Mammary epithelial cell (primary cell): ENCODE results near the gene PGA3.
"Not testable (repeated sequence)": the region's sequence is repeated elsewhere in the genome, so short reads cannot be mapped to it uniquely, and the experiment has no call there.

Source experiments
- EZH2 ChIP-seq: IDR thresholded peaks from 2 replicates; pipeline ENCODE4 v1.6.1; 2012; ENCODE audit warnings: low read length, inconsistent platforms, borderline replicate concordance
- TF ChIP-seq, protein P1 (sequence below), 2 donors: IDR thresholded peaks in 1 of 2; conservative IDR thresholded peaks in 1 of 2; 2 replicates each; pipeline ENCODE4 v1.5.1; 2011 to 2012; ENCODE audit warnings: inconsistent platforms in 2 of 2, low read length in 2 of 2, mild to moderate bottlenecking in 2 of 2, control low read depth in 1 of 2, low read depth in 1 of 2; ENCODE audit not compliant: insufficient read depth in 1 of 2; ENCODE audit errors: extremely low read depth in 1 of 2

DNA sequence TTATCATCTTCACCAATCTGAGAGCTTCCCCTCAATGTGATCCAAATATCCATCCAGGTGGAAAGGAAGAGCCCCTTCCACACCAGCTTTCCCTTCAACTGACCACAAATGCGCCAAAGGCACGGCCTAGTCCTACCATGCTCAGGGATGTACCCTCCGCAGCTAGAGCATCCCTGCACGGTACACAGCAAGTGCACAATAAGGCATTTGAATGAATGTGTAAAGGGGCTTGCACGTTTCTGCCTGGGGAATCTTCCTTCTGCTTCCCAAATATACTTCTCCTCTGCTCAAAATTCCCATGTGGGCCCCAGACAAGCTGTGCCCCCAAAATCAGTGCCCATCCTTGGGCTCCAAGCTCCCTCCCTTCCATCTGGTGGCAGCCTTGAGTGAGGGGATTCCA lies 15.7 kb downstream of the PGA3 start:
- TF ChIP-seq, protein P1, sequence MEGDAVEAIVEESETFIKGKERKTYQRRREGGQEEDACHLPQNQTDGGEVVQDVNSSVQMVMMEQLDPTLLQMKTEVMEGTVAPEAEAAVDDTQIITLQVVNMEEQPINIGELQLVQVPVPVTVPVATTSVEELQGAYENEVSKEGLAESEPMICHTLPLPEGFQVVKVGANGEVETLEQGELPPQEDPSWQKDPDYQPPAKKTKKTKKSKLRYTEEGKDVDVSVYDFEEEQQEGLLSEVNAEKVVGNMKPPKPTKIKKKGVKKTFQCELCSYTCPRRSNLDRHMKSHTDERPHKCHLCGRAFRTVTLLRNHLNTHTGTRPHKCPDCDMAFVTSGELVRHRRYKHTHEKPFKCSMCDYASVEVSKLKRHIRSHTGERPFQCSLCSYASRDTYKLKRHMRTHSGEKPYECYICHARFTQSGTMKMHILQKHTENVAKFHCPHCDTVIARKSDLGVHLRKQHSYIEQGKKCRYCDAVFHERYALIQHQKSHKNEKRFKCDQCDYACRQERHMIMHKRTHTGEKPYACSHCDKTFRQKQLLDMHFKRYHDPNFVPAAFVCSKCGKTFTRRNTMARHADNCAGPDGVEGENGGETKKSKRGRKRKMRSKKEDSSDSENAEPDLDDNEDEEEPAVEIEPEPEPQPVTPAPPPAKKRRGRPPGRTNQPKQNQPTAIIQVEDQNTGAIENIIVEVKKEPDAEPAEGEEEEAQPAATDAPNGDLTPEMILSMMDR (conservative IDR thresholded peaks at IDR 0.05 in 1 of 2, IDR thresholded peaks at IDR 0.05 in 1 of 2; ENCODE audit: extremely low read depth in 1 of 2, insufficient read depth in 1 of 2, low read depth in 1 of 2, low read length in 2 of 2), result not testable (repeated sequence)
- not testable (repeated sequence) for TF ChIP-seq EZH2
